ENCODE measurements around the gene SFMBT1.
"Not testable (repeated sequence)": the region's sequence is repeated elsewhere in the genome, so short reads cannot be mapped to it uniquely, and the experiment has no call there.

Gene SFMBT1

GRCh38 chr3:53072653-53073552, 27.0 kb upstream of the SFMBT1 start:
- DNase-seq: peak; percentile 83

- no peak for DNase-seq
These were observed 26.1 kb upstream of the SFMBT1 start for GRCh38 chr3:53071882-53072431.

- no peak for DNase-seq
These were observed 23.7 kb upstream of the SFMBT1 start for GRCh38 chr3:53069422-53070068.

- DNase-seq: no peak
These were observed 22.3 kb upstream of the SFMBT1 start for GRCh38 chr3:53068176-53068575.

- DNase-seq: no peak
These were observed 21.7 kb upstream of the SFMBT1 start for GRCh38 chr3:53067567-53067966.

GRCh38 chr3:53065841-53066480, 20.1 kb upstream of the SFMBT1 start:
- DNase-seq: no peak

GRCh38 chr3:53062905-53063304, 17.0 kb upstream of the SFMBT1 start:
- no peak for DNase-seq

- DNase-seq: no peak
These were observed 10.6 kb upstream of the SFMBT1 start for GRCh38 chr3:53056442-53056841.

GRCh38 chr3:53054233-53054632, 8.4 kb upstream of the SFMBT1 start:
- DNase-seq: not testable (repeated sequence)

- no peak for DNase-seq
These were observed 6.1 kb upstream of the SFMBT1 start for GRCh38 chr3:53051929-53052328.

- no peak for DNase-seq
These were observed 4.1 kb upstream of the SFMBT1 start for GRCh38 chr3:53049987-53050386.

GRCh38 chr3:53046171-53047170, 598 bp upstream of the SFMBT1 start:
- peak; percentile 58 for DNase-seq

- peak; percentile 54 for DNase-seq
These were observed 959 bp downstream of the SFMBT1 start for GRCh38 chr3:53044711-53045517.

GRCh38 chr3:53044371-53044710, 1.5 kb downstream of the SFMBT1 start:
- DNase-seq: no peak

- no peak for DNase-seq
These were observed 2.1 kb downstream of the SFMBT1 start for GRCh38 chr3:53043738-53044137.

GRCh38 chr3:53042651-53043050, 3.2 kb downstream of the SFMBT1 start:
- no peak for DNase-seq

GRCh38 chr3:53040351-53040820, 5.5 kb downstream of the SFMBT1 start:
- DNase-seq: no peak

GRCh38 chr3:53039376-53039752, 6.5 kb downstream of the SFMBT1 start:
- no peak for DNase-seq

GRCh38 chr3:53038679-53039375, 7.0 kb downstream of the SFMBT1 start:
- DNase-seq: no peak

GRCh38 chr3:53035825-53036619, 9.9 kb downstream of the SFMBT1 start:
- DNase-seq: no peak

All from activated effector memory CD4-positive, alpha-beta T cell treated with Interleukin-2 at 50 U/mL for 16 hours (primary cell).